Measurements from ENCODE around the gene CENPM.
"Not testable (repeated sequence)": the region's sequence is repeated elsewhere in the genome, so short reads cannot be mapped to it uniquely, and the experiment has no call there.

Gene CENPM

DNA sequence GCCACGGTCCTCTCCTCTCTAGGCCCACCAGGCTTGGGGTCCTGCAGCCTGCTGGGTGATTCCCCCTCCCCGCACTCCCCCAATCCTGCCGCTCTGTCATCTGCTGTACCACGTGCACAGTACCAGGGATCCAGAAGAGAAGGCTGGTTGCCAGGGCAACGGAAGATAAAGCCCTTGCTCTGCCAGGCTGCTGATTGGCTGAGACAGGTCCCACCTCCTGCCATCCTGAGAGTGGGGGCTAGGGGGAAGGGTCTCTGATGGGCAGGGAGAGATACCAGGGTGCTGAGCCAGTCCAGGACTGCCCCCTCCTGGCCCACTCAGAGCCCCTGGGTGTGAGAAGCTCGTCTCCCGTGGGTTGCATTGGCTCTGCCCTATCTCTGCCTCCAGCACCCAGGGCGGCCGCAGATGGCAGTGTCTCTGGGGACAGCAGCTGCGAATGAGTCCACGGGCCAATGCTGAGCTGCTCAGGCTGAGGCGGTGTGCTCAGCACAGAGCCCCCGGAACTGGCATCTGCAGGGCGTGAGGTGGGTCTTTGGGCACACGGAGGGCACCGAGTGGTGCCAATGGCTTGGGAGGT is 5.0 kb upstream of the CENPM start, which contains the start of gene SMIM45:
Gene SMIM45, plus strand, starts transcription at position 253 of the 577 bp plus-strand sequence.
- peaks cover 4% of the 10 kb centered on the region; the same call in 1 of the 2 replicates for H4K20me1 ChIP-seq (ENCODE audit: insufficient read depth, low read length)
- no peaks in the 10 kb centered on the region for H3K27me3 ChIP-seq (ENCODE audit: insufficient read depth, low read length, poor library complexity)
- no peak for DNase-seq
- H3K36me3 ChIP-seq (ENCODE audit: insufficient read depth, low read length), result no peaks in the 10 kb centered on the region
- ATAC-seq (ENCODE audit: insufficient read depth, low read depth), result no peak
- no peak within 1 kb of the TSS for H3K4me2 ChIP-seq (ENCODE audit: insufficient read depth, low read length)
- no peak within 1 kb of the TSS for H2AFZ ChIP-seq (ENCODE audit: low read depth, low read length)
- H3K79me2 ChIP-seq (ENCODE audit: insufficient read depth, low read length), result peaks cover 16% of the 10 kb centered on the region
- no peak for TF ChIP-seq EZH2 (IDR thresholded peaks at IDR 0.05; ENCODE audit: borderline replicate concordance, low read depth, low read length, severe bottlenecking)
- TF ChIP-seq, protein P1, sequence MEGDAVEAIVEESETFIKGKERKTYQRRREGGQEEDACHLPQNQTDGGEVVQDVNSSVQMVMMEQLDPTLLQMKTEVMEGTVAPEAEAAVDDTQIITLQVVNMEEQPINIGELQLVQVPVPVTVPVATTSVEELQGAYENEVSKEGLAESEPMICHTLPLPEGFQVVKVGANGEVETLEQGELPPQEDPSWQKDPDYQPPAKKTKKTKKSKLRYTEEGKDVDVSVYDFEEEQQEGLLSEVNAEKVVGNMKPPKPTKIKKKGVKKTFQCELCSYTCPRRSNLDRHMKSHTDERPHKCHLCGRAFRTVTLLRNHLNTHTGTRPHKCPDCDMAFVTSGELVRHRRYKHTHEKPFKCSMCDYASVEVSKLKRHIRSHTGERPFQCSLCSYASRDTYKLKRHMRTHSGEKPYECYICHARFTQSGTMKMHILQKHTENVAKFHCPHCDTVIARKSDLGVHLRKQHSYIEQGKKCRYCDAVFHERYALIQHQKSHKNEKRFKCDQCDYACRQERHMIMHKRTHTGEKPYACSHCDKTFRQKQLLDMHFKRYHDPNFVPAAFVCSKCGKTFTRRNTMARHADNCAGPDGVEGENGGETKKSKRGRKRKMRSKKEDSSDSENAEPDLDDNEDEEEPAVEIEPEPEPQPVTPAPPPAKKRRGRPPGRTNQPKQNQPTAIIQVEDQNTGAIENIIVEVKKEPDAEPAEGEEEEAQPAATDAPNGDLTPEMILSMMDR (IDR thresholded peaks at IDR 0.05; ENCODE audit: borderline replicate concordance, extremely low read depth, low read length, poor library complexity, severe bottlenecking), result no peak
- no peak within 1 kb of the TSS for H3K9ac ChIP-seq (ENCODE audit: low read depth, low read length)
- H3K27ac ChIP-seq (ENCODE audit: low read length), result no peak within 1 kb of the TSS
- H3K9me3 ChIP-seq (ENCODE audit: insufficient read depth, low read length, severe bottlenecking), result no peaks in the 10 kb centered on the region
- peaks cover 28% of the 10 kb centered on the region for H3K4me1 ChIP-seq (ENCODE audit: insufficient read depth, low read length)
- H3K4me3 ChIP-seq (ENCODE audit: low read depth in 1 of 2, low read length in 2 of 2), result no peak within 1 kb of the TSS

- Histone ChIP-seq H3K27me3 (ENCODE audit: insufficient read depth, low read length, poor library complexity) (no peaks in the 10 kb centered on the region), H3K4me1 (ENCODE audit: insufficient read depth, low read length) (peaks cover 43% of the 10 kb centered on the region), H3K9ac (ENCODE audit: low read depth, low read length) (peak overlapping the region; percentile 21), H3K36me3 (ENCODE audit: insufficient read depth, low read length) (peaks cover 14% of the 10 kb centered on the region), H2AFZ (ENCODE audit: low read depth, low read length) (no peak overlapping the region), H3K79me2 (ENCODE audit: insufficient read depth, low read length) (peaks cover 37% of the 10 kb centered on the region), H4K20me1 (ENCODE audit: insufficient read depth, low read length) (peaks cover 6% of the 10 kb centered on the region; the same call in 1 of the 2 replicates), H3K4me2 (ENCODE audit: insufficient read depth, low read length) (peak overlapping the region; percentile 99), H3K27ac (ENCODE audit: low read length) (peak overlapping the region; percentile 41; the same call in 1 of the 2 replicates), H3K9me3 (ENCODE audit: insufficient read depth, low read length, severe bottlenecking) (no peaks in the 10 kb centered on the region), H3K4me3 (ENCODE audit: low read depth in 1 of 2, low read length in 2 of 2) (no peak overlapping the region)
- TF ChIP-seq EZH2 (IDR thresholded peaks at IDR 0.05; ENCODE audit: borderline replicate concordance, low read depth, low read length, severe bottlenecking), result no peak
- TF ChIP-seq, protein P1 (IDR thresholded peaks at IDR 0.05; ENCODE audit: borderline replicate concordance, extremely low read depth, low read length, poor library complexity, severe bottlenecking), result no peak
- DNase-seq (no peak), ATAC-seq (ENCODE audit: insufficient read depth, low read depth) (no peak)
Measured at GRCh38 chr22:41949297-41949965, 2.5 kb upstream of the CENPM start.

GRCh38 chr22:41948928-41949296 is 2.0 kb upstream of the CENPM start:
- not testable (repeated sequence) for ATAC-seq (ENCODE audit: insufficient read depth, low read depth); H3K4me3 ChIP-seq (ENCODE audit: low read depth in 1 of 2, low read length in 2 of 2); DNase-seq; H3K27ac ChIP-seq (ENCODE audit: low read length); H2AFZ ChIP-seq (ENCODE audit: low read depth, low read length); H3K27me3 ChIP-seq (ENCODE audit: insufficient read depth, low read length, poor library complexity); H3K9me3 ChIP-seq (ENCODE audit: insufficient read depth, low read length, severe bottlenecking); H4K20me1 ChIP-seq (ENCODE audit: insufficient read depth, low read length)
- H3K4me2 ChIP-seq (ENCODE audit: insufficient read depth, low read length), result peak overlapping the region; percentile 99
- H3K4me1 ChIP-seq (ENCODE audit: insufficient read depth, low read length), result peaks cover 48% of the 10 kb centered on the region
- peaks cover 19% of the 10 kb centered on the region for H3K36me3 ChIP-seq (ENCODE audit: insufficient read depth, low read length)
- H3K9ac ChIP-seq (ENCODE audit: low read depth, low read length), result peak overlapping the region; percentile 92
- H3K79me2 ChIP-seq (ENCODE audit: insufficient read depth, low read length), result peaks cover 43% of the 10 kb centered on the region

GRCh38 chr22:41948142-41948541 is 1.2 kb upstream of the CENPM start:
- peak overlapping the region; percentile 78; the same call in 1 of the 2 replicates for H2AFZ ChIP-seq (ENCODE audit: low read depth, low read length)

More at GRCh38 chr22:41948142-41948541, 1.2 kb upstream of the CENPM start:
- Histone ChIP-seq H3K27me3 (ENCODE audit: insufficient read depth, low read length, poor library complexity) (no peaks in the 10 kb centered on the region), H3K79me2 (ENCODE audit: insufficient read depth, low read length) (peaks cover 50% of the 10 kb centered on the region), H3K9ac (ENCODE audit: low read depth, low read length) (peak overlapping the region; percentile 92), H3K27ac (ENCODE audit: low read length) (peak overlapping the region; percentile 97), H3K4me2 (ENCODE audit: insufficient read depth, low read length) (peak overlapping the region; percentile 99), H3K9me3 (ENCODE audit: insufficient read depth, low read length, severe bottlenecking) (no peaks in the 10 kb centered on the region), H3K36me3 (ENCODE audit: insufficient read depth, low read length) (peaks cover 27% of the 10 kb centered on the region), H3K4me1 (ENCODE audit: insufficient read depth, low read length) (peaks cover 55% of the 10 kb centered on the region), H4K20me1 (ENCODE audit: insufficient read depth, low read length) (peaks cover 12% of the 10 kb centered on the region; the same call in 1 of the 2 replicates), H3K4me3 (ENCODE audit: low read depth in 1 of 2, low read length in 2 of 2) (peak overlapping the region; percentile 82 to 88; a peak in 3 of 4 replicates)
- no peak for TF ChIP-seq EZH2 (IDR thresholded peaks at IDR 0.05; ENCODE audit: borderline replicate concordance, low read depth, low read length, severe bottlenecking)
- TF ChIP-seq, protein P1 (IDR thresholded peaks at IDR 0.05; ENCODE audit: borderline replicate concordance, extremely low read depth, low read length, poor library complexity, severe bottlenecking), result no peak
- no peak for DNase-seq
- ATAC-seq (ENCODE audit: insufficient read depth, low read depth), result no peak
